Duodenal mucosa (tissue), 2 donors: ENCODE data around the gene ANKRD44.
"Not testable (repeated sequence)": the region's sequence is repeated elsewhere in the genome, so short reads cannot be mapped to it uniquely, and the experiment has no call there.

Experiments
- H3K27ac ChIP-seq: one replicate; pipeline ENCODE4 v1.7.0; 2013; ENCODE audit warnings: low read depth, low read length
- H3K27me3 ChIP-seq, 2 donors: one replicate each; pipeline ENCODE4 v1.7.0; 2013; ENCODE audit warnings: low read length in 2 of 2, control low read depth in 1 of 2; ENCODE audit not compliant: insufficient read depth in 2 of 2, control insufficient read depth in 1 of 2
- H3K36me3 ChIP-seq, 2 donors: one replicate each; pipeline ENCODE4 v1.7.0; 2013; ENCODE audit warnings: low read length in 2 of 2, control low read depth in 1 of 2; ENCODE audit not compliant: insufficient read depth in 2 of 2, control insufficient read depth in 1 of 2
- H3K4me1 ChIP-seq, 2 donors: one replicate each; pipeline ENCODE4 v1.7.0; 2013; ENCODE audit warnings: low read length in 2 of 2, control low read depth in 1 of 2; ENCODE audit not compliant: insufficient read depth in 2 of 2, control insufficient read depth in 1 of 2
- H3K4me3 ChIP-seq, 2 donors: one replicate each; pipeline ENCODE4 v1.7.0; 2013; ENCODE audit warnings: low read length in 2 of 2, low read depth in 1 of 2
- H3K9ac ChIP-seq, 2 donors: one replicate each; pipeline ENCODE4 v1.7.0; 2013; ENCODE audit warnings: low read length in 2 of 2, low read depth in 1 of 2
- H3K9me3 ChIP-seq, 2 donors: one replicate each; pipeline ENCODE4 v1.7.0; 2013; ENCODE audit warnings: low read length in 2 of 2, control low read depth in 1 of 2; ENCODE audit not compliant: control insufficient read depth in 1 of 2

ANKRD44 gene

DNA sequence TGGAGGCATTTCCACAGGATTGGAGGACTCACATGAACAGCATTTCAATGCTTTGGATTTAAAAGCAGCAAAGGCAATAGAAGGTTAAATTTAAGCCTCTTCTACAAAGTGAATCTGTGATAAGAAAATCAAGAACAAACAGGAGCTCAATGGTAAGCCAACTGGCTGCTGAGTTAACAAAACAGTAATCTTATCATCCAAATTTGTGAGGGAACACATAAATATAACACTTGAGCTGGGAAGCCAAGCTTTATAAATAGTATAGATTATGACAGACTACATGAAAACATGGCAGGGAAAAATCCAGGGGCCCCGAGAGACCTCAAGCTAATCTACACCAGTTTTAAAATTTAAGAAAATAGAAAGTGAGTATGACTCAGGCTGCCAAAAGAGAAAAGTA, 275.6 kb downstream of the ANKRD44 start:
- Histone ChIP-seq H3K4me1 (peaks cover under 1 to 4% of the 10 kb centered on the region in 2 donors), H3K36me3 (no peaks in the 10 kb centered on the region), H3K9me3 (no peaks in the 10 kb centered on the region), H3K27me3 (no peaks in the 10 kb centered on the region), H3K4me3 (no peak overlapping the region), H3K27ac (no peak overlapping the region), H3K9ac (no peak overlapping the region)

DNA sequence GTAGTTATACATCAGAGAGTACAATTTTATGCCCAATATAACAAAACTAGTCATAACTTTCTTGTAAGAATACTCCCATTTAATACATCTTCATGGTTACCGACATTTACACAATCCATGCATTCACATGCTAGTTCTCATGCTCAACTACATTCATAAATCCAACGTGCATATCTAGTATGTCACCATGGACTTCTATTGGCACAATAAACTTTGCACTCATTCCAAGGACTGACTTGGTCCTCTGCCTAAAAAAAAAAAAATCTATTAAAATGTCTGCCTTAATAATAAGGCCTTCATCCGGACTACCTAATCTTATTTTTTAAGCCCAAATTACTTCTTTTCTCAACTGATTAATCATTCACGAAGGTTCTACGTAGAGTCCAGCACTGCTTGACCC, 276.3 kb downstream of the ANKRD44 start:
- Histone ChIP-seq H3K9ac (no peak overlapping the region), H3K36me3 (no peaks in the 10 kb centered on the region), H3K27me3 (no peaks in the 10 kb centered on the region), H3K9me3 (no peaks in the 10 kb centered on the region), H3K27ac (no peak overlapping the region), H3K4me1 (peaks cover 3 to 11% of the 10 kb centered on the region in 2 donors), H3K4me3 (no peak overlapping the region)

- Histone ChIP-seq H3K4me3 (no peak overlapping the region), H3K4me1 (peaks cover 3 to 12% of the 10 kb centered on the region in 2 donors), H3K27ac (no peak overlapping the region), H3K9me3 (no peaks in the 10 kb centered on the region), H3K27me3 (no peaks in the 10 kb centered on the region), H3K36me3 (no peaks in the 10 kb centered on the region), H3K9ac (no peak overlapping the region)
Measured at GRCh38 chr2:197033222-197033621, 277.4 kb downstream of the ANKRD44 start.

GRCh38 chr2:197031803-197032202, 278.8 kb downstream of the ANKRD44 start:
- H3K36me3 ChIP-seq, result no peaks in the 10 kb centered on the region
- no peak overlapping the region for H3K9ac ChIP-seq
- H3K9me3 ChIP-seq, result no peaks in the 10 kb centered on the region
- H3K27me3 ChIP-seq, result no peaks in the 10 kb centered on the region
- no peak overlapping the region for H3K27ac ChIP-seq
- peaks cover 3 to 12% of the 10 kb centered on the region in 2 donors for H3K4me1 ChIP-seq
- H3K4me3 ChIP-seq, result no peak overlapping the region

GRCh38 chr2:197030090-197030489, 280.5 kb downstream of the ANKRD44 start:
- Histone ChIP-seq H3K9ac (no peak overlapping the region), H3K36me3 (no peaks in the 10 kb centered on the region), H3K27me3 (no peaks in the 10 kb centered on the region), H3K9me3 (no peaks in the 10 kb centered on the region), H3K27ac (no peak overlapping the region), H3K4me3 (no peak overlapping the region), H3K4me1 (peaks cover 3 to 12% of the 10 kb centered on the region in 2 donors)

- Histone ChIP-seq H3K4me1 (peaks cover 3 to 12% of the 10 kb centered on the region in 2 donors), H3K27me3 (no peaks in the 10 kb centered on the region), H3K9ac (no peak overlapping the region), H3K27ac (no peak overlapping the region), H3K36me3 (peaks cover 1 to 14% of the 10 kb centered on the region in 2 donors), H3K4me3 (no peak overlapping the region), H3K9me3 (no peaks in the 10 kb centered on the region)
Measured at GRCh38 chr2:197028633-197029032, 281.9 kb downstream of the ANKRD44 start.

DNA sequence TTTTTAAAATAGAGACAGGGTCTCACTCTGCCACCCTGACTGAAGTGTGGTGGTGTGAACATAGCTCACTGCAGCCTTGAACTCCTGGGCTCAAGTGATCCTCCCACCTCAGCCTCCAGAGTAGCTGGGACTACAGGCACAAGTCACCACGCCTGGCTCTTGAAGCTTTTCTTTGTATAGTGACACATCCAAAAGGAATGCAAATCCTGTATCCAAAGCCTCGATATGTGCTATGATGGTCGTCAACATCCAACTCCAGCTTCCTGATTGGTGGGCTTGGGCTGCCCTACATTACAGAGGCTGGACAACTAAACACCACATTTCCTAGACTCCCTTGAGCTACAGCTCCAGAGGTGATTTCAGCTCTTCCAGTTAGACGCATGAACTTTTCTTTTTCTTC, 282.4 kb downstream of the ANKRD44 start:
- Histone ChIP-seq H3K36me3 (peaks cover 3 to 16% of the 10 kb centered on the region in 2 donors), H3K4me3 (no peak overlapping the region), H3K9ac (no peak overlapping the region), H3K9me3 (no peaks in the 10 kb centered on the region), H3K27me3 (no peaks in the 10 kb centered on the region), H3K4me1 (peaks cover 3 to 12% of the 10 kb centered on the region in 2 donors), H3K27ac (no peak overlapping the region)

DNA sequence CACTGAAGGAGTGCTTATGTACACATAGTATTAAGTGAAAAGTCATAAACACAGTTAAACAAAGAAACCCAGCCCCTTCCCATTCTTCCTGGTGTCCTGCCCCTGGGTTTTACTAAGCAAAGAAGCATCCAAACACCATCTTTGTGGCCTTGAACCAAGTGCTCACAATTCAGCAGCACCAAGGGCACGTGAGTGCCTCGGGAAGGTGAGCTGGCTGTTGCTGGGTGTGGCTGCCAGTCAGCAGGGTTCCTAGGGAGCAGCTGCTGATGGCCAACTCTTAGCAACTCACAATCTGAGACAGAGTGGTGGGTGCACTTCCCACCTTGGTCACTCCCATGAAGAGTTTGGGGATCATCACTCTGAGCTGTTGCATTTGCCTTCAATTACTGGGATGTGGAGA, 286.4 kb downstream of the ANKRD44 start:
- Histone ChIP-seq H3K9ac (no peak overlapping the region), H3K27me3 (no peaks in the 10 kb centered on the region), H3K4me1 (no peaks in the 10 kb centered on the region), H3K36me3 (peaks cover 3 to 16% of the 10 kb centered on the region in 2 donors), H3K4me3 (no peak overlapping the region), H3K27ac (no peak overlapping the region), H3K9me3 (no peaks in the 10 kb centered on the region)

DNA sequence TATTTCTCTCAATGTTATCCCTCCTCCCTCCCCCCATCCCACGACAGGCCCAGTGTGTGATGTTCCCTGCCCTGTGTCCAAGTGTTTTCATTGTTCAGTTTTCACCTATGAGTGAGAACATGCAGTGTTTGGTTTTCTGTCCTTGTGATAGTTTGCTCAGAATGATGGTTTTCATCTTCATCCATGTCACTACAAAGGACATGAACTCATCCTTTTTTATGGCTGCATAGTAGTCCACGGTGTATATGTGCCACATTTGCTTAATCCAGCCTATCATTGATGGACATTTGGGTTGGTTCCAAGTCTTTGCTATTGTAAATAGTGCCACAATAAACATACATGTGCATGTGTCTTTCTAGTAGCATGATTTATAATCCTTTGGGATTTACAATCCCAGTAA, 289.7 kb downstream of the ANKRD44 start:
- H3K9ac ChIP-seq, H3K27ac ChIP-seq, H3K9me3 ChIP-seq, H3K4me3 ChIP-seq, H3K4me1 ChIP-seq, H3K27me3 ChIP-seq: not testable (repeated sequence)
- H3K36me3 ChIP-seq, result peaks cover 3 to 16% of the 10 kb centered on the region in 2 donors

DNA sequence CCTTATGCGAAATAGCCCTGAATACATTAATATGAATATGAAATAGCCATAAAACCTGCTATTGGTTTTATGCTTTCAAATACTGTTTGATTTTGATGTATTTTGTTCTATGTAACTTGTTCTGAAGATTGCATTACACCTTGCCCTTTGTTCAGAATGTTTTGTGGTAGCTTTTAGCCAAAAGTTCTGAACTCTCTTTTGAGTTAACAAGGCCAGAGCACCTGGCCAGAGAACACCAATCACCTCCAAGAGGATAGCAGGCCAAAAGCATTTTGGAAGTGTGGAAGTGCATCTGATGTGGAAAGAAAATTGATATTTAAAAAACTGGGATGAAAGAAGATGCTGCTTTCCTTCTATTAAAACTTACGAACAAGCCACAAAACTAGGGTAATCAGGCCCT, 297.5 kb downstream of the ANKRD44 start:
- no peak overlapping the region for H3K27ac ChIP-seq
- no peaks in the 10 kb centered on the region for H3K9me3 ChIP-seq
- no peak overlapping the region for H3K9ac ChIP-seq
- H3K4me1 ChIP-seq, result no peaks in the 10 kb centered on the region
- no peaks in the 10 kb centered on the region for H3K27me3 ChIP-seq
- H3K4me3 ChIP-seq, result no peak overlapping the region
- peaks cover 0 to 2% of the 10 kb centered on the region in 2 donors for H3K36me3 ChIP-seq
